Cardiac fibroblast (primary cell): ENCODE measurements around the gene SLC39A11.
"Not testable (repeated sequence)": the region's sequence is repeated elsewhere in the genome, so short reads cannot be mapped to it uniquely, and the experiment has no call there.

Experiments used
- DNase-seq, 2 donors: peaks; one replicate each; pipeline versions ENCODE4 v3.0.0 to v3.0.0-alpha.2; 2010; ENCODE audit warnings: low read depth in 2 of 2
- H3K4me3 ChIP-seq, 2 donors: replicated peaks in 1 of 2; 1 replicate in 1 of 2; 2 replicates in 1 of 2; pipeline ENCODE4 v1.5.1; 2011; ENCODE audit warnings: low read depth in 2 of 2, low read length in 2 of 2, mild to moderate bottlenecking in 2 of 2, moderate library complexity in 1 of 2
- CTCF ChIP-seq: IDR thresholded peaks from one replicate; pipeline ENCODE4 v1.5.1; 2011; ENCODE audit warnings: low read depth, mild to moderate bottlenecking, low read length, inconsistent platforms

The SLC39A11 gene

DNA sequence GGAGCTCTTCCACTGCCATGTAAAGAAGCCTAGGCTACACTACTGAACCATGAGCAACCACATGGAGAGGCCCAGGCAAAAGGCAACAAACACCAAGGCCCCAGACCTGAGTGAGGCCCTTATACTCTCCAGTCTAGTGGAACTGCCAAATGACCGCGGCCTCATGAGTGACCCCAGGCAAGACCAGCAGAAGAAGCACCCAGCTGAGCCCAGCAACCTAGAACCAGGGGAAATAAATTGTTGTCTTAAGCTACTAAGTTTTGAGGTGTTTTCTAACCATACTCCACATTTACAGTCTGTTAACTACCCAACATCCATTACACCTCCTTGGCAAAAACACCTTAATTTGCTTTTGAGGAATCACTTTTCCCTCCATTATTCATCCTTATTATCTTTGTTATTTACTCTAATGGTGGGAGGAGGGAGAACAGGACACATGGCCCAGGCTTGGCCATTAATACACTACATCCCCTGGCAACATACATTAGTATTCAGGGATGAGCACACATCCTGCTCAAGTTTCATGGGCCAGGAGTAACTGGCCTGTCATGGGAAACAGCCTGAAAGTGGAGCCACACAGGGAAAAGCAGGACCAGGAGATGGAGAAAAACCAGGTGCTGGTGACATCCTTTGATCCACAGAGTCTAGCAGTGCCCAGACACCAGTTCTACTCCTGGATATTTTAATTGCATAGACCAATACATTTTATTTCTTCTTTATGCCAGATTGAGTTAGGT, 26.2 kb downstream of the SLC39A11 start:
- no peak for TF ChIP-seq CTCF
- DNase-seq, result no peak
- no peak overlapping the region for H3K4me3 ChIP-seq

DNA sequence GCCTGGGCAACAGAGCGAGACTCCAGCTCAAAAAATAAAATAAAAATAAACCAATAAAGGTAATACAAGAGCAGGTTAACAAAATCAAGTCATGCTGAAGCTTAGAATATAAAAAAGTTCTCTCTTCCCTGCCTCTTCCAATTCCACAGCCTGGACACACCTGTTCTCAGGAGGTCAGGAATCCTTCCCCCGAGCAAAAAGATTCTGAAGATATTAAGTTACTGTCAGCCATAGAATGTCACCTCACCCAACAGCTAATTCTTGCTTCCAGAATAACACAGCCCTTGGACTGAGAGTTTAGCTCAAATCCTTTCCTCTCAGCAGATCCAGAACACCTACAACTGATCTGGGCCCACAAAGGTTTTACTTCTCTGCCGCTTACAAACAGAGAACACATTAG, 27.1 kb downstream of the SLC39A11 start:
- TF ChIP-seq CTCF, result no peak
- no peak for DNase-seq
- H3K4me3 ChIP-seq, result no peak overlapping the region

DNA sequence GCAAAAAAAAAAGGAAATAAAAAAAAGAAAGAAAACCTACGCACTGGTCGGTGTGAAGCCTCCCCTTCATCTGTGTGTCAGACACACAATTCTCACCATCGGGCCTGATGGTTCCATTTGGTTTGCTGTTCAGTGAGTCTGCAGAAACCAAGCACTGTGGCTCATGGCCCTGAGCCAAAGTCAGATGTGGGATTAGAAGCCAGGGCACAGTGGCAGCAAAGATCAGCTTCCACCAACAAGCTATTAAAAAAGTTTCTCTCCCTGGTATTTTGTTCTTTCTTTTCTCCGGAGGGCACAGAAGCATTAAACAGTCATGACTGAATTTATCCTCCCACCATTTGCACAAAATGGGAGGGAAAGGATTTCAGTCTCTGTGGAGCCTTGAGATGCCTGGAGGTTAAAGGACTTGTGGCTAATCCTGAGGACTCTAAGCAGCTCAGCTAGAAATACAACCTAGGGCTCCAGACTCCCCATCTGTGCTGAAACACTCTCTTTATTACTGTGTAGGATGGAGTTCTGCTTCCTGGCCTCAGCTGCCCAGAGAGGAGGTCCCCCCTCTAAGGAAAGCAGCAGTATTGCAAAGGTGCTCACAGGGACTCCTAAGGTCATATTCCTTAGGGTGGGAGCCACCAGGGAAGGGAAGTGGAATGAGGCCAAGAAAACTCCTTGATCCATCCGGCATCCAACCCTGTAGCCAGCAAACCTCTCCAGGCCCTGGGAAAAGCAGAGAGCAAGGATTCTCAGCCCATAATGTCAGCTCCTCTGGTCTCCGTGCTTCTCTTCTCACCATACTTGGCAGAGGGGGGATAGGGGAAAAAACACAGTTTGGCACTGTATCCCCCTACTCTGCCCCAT, 28.2 kb downstream of the SLC39A11 start:
- TF ChIP-seq CTCF, result no peak
- no peak for DNase-seq
- no peak overlapping the region for H3K4me3 ChIP-seq

GRCh38 chr17:73062726-73063125, 29.8 kb downstream of the SLC39A11 start:
- no peak for TF ChIP-seq CTCF
- H3K4me3 ChIP-seq, result no peak overlapping the region
- DNase-seq, result no peak

DNA sequence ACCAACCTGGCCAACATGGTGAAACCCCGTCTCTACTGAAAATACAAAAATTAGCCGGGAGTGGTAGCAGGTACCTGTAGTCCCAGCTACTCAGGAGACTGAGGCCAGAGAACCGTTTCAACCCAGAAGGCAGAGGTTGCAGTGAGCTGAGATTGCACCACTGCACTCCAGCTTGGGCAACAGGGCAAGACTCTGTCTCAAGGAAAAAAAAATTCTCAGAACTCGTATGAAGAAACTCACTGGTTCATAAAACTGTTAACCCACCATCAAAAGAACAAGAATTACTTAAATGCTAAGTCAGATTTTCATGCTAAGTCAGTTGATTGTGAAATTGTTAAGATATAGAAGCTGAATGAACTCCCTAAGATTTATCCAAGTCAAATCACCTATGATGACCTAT, 31.3 kb downstream of the SLC39A11 start:
- no peak for DNase-seq
- no peak for TF ChIP-seq CTCF
- no peak overlapping the region for H3K4me3 ChIP-seq

DNA sequence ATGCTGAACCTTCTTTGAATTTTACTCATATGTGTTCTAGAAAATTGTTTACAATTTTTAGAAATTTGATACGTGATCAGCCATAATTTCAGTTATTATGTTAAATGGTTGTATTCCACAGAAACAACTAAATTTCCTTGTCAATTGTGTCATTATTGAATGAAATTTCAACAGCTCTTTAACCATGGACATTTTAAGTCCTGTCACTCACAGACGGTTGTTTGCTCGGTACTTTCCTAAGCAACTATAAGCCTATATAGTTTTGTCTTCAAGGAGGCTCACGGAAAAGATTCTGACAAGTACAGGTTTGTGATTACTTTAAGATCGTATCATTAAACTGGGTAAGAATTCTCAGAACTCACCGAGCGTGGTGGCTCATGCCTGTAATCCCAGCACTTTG, 31.8 kb downstream of the SLC39A11 start:
- no peak for DNase-seq
- H3K4me3 ChIP-seq, result no peak overlapping the region
- TF ChIP-seq CTCF, result no peak

DNA sequence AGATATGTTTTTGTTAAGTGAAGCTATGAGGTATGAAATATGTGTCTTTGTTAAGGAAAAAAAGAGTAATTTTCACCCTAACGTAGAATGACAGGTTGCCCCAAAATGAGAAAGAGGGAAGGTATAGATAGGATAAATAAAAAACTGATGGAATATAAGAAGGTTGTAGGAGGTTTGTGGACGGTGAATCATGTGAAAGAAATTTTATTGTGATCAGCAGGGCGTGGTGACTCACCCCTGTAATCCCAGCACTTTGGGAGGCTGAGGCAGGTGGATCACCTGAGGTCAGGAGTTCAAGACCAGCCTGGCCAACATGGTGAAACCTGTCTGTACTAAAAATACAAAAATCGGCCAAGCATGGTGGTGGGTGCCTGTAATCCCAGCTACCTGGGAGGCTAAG, 32.8 kb downstream of the SLC39A11 start:
- not testable (repeated sequence) for H3K4me3 ChIP-seq

More for the DNA sequence above, 32.8 kb downstream of the SLC39A11 start:
- DNase-seq, result peak in 1 of 2 donors; percentile 44
